PFSK-1 (cell line): ENCODE data around the gene KAT5.

Experiments
- POLR2AphosphoS5 ChIP-seq: IDR thresholded peaks from 2 replicates; pipeline ENCODE4 v1.6.1; 2012; ENCODE audit warnings: low read depth, mild to moderate bottlenecking, control low read depth, low read length, moderate library complexity
- REST ChIP-seq, 2 experiments: IDR thresholded peaks; 2 replicates each; pipeline versions ENCODE4 v1.6.1 to v1.8.0; 2011 to 2012; ENCODE audit warnings: low read depth in 2 of 2, low read length in 2 of 2, control low read depth in 1 of 2, inconsistent platforms in 1 of 2, mild to moderate bottlenecking in 1 of 2, moderate library complexity in 1 of 2; ENCODE audit not compliant: insufficient read depth in 1 of 2
- SIN3A ChIP-seq: IDR thresholded peaks from 2 replicates; pipeline ENCODE4 v1.6.1; 2012; ENCODE audit warnings: mild to moderate bottlenecking, low read length, moderate library complexity, borderline replicate concordance; ENCODE audit not compliant: insufficient read depth
- TAF1 ChIP-seq: IDR thresholded peaks from 2 replicates; pipeline ENCODE4 v1.6.1; 2012; ENCODE audit warnings: low read length, control low read depth, borderline replicate concordance; ENCODE audit not compliant: insufficient read depth

DNA sequence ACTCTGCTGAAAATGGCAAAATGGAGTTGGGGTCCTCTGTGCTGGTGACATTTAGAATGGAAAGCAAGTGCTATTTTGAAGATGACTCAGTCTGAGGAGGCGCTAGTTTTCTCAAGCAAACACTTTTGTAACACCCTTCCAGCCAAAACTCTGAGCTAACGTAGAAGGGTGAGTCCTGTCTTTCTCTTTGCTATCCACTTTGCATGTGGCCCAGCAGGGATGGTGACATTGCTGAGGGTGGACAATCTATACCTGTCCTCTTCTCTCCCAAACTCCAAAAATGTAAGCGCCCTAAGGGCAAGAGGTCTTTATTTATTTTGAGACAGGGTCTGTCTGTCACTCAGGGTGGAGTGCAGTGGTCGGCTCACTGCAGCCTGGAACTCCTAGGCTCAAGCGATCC lies 3.6 kb upstream of the KAT5 start:
- TF ChIP-seq POLR2AphosphoS5 (no peak), SIN3A (no peak), REST (IDR thresholded peaks at IDR 0.05; ENCODE audit: insufficient read depth in 1 of 2, low read depth in 2 of 2, low read length in 2 of 2) (no peak), TAF1 (no peak)
